GM21723 (cell line): ENCODE results near the gene DIP2C.
"Not testable (repeated sequence)": the region's sequence is repeated elsewhere in the genome, so short reads cannot be mapped to it uniquely, and the experiment has no call there.

ENCODE experiments used
- ATAC-seq: cut with Tn5 transposase; IDR thresholded peaks from one replicate; pipeline ENCODE4 v1.9.1; 2021; ENCODE audit warnings: mild to moderate bottlenecking, moderate library complexity; ENCODE audit not compliant: unreplicated experiment

DIP2C gene

GRCh38 chr10:661597-662222, 27.8 kb downstream of the DIP2C start:
- no peak for ATAC-seq

DNA sequence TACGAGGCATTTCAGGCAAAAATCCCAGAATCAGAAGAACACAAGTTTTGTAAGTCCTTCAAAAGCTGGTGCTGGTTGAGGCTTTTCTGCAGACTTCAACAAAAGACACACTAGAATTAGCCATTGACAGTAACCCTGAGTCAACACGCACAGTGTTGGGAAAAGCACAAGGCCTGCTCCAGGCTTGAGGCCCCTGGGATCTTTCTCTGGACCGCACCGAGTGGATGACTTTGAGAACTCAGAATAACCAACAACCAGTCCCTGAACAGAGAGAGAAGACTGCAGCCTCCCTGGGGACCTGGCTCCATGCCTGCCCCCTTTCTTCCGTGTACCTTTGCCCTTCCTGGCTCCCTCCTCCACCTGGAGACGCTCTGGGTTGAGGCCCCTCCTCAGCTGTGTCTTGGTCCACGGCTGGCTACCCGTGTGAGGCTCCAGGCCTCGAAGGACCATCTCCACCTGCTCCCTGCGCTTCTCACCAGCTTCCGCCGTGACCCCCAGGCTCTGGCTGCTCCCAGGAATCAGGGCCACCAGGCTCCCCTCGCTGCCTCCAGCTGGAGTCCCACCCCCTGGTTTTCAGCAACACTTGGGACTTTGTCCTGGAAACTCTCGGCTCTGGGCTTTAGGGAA, 28.4 kb downstream of the DIP2C start:
- no peak for ATAC-seq

DNA sequence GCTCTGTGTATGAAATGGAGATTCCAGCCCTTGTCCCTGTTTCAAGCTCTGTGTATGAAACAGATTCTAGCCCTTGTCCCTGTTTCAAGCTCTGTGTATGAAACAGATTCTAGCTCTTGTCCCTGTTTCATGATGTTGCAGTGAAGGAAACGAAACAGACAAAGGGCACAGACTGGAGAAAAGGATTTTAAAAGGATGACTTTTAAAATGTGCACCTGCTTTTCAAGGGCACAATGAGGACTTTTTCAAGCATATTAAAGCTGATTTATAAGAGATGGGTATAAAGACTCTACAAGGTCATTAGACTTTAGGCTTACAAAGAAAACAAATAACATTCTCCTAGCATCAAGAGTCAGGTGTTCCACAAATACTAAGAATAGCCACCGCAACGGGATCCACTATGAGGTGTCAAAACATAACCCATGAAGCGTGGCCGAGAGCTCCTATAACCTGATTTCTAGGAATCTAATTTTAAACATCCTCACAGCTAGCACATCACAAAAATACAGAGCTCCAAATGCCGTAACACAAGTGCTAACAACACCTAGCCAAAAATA, 29.0 kb downstream of the DIP2C start:
- no peak for ATAC-seq

- ATAC-seq = no peak
Observed at GRCh38 chr10:659688-660141, 29.8 kb downstream of the DIP2C start.

- not testable (repeated sequence) for ATAC-seq
Observed at GRCh38 chr10:657816-658350, 31.6 kb downstream of the DIP2C start.

GRCh38 chr10:656883-657282, 32.6 kb downstream of the DIP2C start:
- no peak for ATAC-seq

DNA sequence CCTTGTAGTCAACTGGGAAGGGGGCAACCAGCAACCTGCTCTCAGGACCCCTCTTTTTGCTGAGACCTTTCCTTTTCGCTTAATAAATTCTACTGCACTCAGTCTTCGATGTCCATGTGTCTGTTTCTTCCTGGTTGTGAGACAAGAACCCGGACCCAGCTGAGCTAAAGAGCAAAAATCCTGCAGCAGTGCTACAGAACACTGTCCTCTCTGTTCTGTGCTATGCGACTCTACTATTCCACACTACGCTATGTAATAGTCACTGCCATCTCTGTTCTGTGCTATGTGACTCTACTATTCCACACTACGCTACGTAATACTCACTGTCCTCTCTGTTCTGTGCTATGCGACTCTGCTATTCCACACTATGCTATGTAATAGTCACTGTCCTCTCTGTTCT, 34.3 kb downstream of the DIP2C start:
- ATAC-seq = no peak

DNA sequence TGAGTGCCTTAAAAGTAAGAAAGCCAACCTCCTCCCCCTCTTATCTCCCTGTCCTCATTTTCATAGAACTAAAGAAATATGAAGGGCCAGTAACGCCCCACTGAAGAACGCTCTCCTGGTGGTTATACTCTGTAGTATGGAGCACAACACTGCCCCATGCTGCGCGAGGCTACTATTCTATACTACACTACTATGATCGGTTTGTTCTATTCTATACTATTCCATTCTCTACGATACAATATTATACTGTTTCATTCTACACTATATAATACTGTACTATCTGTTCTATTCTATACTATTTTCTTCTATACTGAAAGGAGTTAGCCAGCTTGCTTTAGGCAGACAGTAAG, 34.8 kb downstream of the DIP2C start:
- ATAC-seq = no peak

GRCh38 chr10:653991-654646, 35.3 kb downstream of the DIP2C start:
- ATAC-seq = no peak

DNA sequence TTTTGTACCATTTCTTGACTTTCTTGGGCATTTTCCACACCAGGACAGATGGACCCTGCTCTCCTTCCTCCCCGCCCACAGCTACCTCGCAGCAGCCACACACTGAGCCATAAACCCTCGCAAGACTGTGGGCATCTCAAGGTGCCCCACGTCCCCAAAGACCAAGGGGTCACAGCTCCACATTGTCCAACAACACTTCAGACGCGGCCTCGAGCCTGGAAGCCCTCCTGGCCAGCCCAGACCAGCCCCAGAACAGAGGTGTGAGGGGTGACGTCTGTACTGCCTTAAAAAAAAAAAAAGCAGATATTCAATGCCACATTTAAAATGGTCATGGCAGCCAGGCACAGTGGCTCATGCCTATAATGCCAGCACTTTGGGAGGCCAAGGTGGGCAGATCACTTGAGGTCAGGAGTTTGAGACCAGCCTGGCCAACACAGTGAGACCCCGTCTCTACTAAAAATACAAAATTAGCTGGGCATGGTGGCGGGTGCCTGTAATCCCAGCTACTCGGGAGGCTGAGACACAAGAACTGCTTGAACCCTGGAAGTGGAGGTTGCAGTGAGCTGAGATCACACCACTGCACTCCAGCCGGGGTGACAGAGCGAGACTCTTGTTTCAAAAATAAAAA, 36.5 kb downstream of the DIP2C start:
- not testable (repeated sequence) for ATAC-seq

GRCh38 chr10:652233-652632, 37.2 kb downstream of the DIP2C start:
- ATAC-seq = no peak

DNA sequence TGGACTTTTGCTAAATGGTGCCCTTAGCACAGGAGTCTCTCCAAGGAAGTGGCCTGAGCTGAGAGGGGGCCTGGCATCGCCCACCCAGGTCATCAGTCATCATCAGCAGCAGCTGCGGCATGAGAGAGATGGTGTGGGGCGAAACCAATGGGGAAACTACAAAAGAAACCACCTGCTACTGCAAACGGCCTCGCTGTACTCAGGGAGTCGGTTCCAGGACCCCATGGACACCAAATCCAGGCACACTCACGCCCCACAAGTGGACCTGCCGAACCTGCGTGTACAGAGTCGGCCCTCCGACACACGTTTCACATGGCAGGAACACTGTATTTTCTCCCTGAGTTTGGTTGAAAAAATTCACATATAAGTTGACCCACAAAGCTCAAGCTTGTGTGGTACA, 37.8 kb downstream of the DIP2C start:
- ATAC-seq = no peak

- no peak for ATAC-seq
Observed at GRCh38 chr10:650886-651615, 38.4 kb downstream of the DIP2C start.

DNA sequence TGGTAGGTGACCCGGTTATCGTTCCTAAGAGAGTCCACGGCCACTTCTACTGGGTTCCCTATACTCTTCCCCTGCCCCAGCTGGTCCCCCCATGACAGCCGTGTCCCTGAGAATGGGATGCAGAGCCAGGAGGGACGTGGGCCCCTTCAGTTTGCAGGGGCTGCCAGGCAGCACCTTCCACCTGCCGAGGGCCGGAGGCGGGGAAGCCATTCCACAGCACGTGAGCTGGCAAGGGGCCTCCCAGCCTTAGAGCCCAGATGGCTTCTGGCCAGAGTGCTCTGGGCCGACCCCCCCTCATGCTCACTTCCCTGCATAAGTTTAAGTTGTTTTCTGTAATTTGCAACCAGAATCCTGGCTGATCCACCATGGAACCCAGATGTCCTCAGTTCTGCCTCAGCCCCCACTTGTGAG, 39.0 kb downstream of the DIP2C start:
- ATAC-seq = no peak

GRCh38 chr10:649798-650440, 39.5 kb downstream of the DIP2C start:
- ATAC-seq = no peak

DNA sequence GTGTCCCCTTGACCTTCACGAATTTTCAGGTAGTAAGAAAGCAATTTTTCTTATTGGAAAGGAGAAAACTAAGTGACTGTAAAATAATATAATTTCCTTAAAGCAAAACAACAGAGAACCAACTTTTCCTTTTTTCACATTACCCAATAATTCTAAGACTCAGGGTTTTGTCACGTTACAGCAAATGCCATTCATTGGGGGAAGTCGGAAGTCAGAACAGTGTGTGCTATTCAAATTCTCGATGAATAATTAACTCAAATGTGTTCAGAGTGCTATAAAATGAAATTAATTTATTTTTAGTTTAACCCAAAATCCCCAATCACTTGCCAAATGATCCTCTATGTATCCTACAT, 40.0 kb downstream of the DIP2C start:
- no peak for ATAC-seq

GRCh38 chr10:647019-647418, 42.4 kb downstream of the DIP2C start:
- not testable (repeated sequence) for ATAC-seq

- ATAC-seq = no peak
Observed at GRCh38 chr10:646118-646524, 43.3 kb downstream of the DIP2C start.

GRCh38 chr10:644943-645334, 44.5 kb downstream of the DIP2C start:
- no peak for ATAC-seq
